ENCODE data around the gene IGSF11. TPM values are rescaled to one million over a fixed set of nuclear protein-coding genes. Genes with fewer than 3 reads are reported as not detected.

The IGSF11 gene
- total RNA-seq, 1 donor from 2014 or later, result not detected

DNA sequence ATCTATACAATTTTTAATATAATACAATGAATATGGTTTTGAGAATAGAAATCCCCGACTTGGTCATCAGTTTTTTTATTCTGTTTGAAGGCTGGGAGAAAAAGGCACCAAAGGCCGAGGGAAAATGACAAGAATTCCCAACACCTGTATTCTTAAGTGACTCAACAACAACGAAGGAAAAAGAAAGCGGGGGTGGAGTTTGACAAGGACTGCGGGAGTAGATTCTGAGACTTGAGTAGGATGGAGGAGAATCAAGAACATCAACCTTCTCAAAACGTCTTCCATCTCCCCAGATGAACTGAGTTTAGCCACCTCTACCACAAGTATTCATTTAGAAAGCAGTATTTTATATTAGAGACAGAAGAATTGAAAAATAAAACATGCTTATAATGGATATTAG, 107.2 kb downstream of the IGSF11 start:
- no peak for DNase-seq (ENCODE audit: low read depth)
- H3K4me3 ChIP-seq (ENCODE audit: low read depth, low read length), result no peak overlapping the region
- TF ChIP-seq, protein P1, sequence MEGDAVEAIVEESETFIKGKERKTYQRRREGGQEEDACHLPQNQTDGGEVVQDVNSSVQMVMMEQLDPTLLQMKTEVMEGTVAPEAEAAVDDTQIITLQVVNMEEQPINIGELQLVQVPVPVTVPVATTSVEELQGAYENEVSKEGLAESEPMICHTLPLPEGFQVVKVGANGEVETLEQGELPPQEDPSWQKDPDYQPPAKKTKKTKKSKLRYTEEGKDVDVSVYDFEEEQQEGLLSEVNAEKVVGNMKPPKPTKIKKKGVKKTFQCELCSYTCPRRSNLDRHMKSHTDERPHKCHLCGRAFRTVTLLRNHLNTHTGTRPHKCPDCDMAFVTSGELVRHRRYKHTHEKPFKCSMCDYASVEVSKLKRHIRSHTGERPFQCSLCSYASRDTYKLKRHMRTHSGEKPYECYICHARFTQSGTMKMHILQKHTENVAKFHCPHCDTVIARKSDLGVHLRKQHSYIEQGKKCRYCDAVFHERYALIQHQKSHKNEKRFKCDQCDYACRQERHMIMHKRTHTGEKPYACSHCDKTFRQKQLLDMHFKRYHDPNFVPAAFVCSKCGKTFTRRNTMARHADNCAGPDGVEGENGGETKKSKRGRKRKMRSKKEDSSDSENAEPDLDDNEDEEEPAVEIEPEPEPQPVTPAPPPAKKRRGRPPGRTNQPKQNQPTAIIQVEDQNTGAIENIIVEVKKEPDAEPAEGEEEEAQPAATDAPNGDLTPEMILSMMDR (conservative IDR thresholded peaks at IDR 0.05; ENCODE audit: low read depth, low read length), result no peak

DNA sequence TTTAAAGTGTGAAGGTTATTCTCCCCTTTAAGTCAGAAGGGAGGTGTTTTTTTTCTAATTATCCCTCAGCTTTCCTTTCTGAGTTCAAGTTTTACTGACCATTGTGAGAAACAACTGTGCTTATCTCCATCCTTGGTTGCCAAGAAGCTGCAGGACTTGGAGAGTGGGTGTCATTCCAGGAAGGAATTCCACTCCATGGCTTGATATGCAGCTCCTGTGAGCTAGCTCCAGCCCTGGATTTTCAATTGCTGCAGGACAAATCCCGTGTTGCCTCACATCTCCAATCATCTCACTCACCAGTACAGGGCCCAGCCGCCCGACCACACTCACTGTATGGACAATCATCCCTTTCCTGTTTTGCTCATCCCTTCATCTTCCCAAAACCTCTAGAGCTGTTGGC, 122.5 kb downstream of the IGSF11 start:
- TF ChIP-seq, protein P1 (conservative IDR thresholded peaks at IDR 0.05; ENCODE audit: low read depth, low read length), result no peak
- DNase-seq (ENCODE audit: low read depth), result no peak
- H3K4me3 ChIP-seq (ENCODE audit: low read depth, low read length), result no peak overlapping the region

DNA sequence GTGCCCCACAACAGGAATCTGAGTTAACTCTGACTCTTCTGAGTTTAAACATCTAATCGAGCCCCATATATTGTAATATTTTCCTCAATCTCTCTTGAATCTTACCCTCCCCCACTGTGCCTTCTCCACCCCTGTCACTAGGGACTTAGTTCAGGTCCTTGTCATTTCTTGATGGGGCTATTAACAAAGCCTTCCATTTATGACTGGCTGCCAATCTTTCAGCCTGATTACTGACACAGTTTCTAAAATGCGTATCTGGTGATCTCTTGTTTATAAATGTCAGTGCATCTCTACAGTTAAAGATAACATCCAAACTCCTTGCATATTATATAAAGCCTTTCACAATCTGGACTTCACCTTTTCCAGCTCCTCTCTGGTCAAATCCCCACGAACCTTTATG, 124.3 kb downstream of the IGSF11 start:
- TF ChIP-seq, protein P1 (conservative IDR thresholded peaks at IDR 0.05; ENCODE audit: low read depth, low read length), result no peak
- no peak overlapping the region for H3K4me3 ChIP-seq (ENCODE audit: low read depth, low read length)

DNA sequence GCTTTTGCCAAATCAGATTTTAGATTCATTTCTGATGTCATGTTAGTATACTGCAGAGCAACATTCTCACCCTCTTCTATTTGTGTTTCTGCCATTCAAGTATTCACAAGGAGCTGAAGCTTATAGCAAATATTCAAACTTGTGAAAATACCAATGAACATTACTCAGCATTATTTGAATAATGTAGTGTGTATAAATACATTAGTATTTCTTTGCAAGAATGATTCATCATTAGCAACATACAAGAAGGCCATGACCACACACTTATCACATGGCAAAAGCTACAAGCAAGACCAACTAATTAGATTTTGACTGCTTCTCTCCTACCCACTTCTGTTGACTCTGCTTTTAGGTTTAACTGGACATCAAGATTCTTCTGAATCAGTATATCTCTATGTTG, 124.9 kb downstream of the IGSF11 start:
- TF ChIP-seq, protein P1 (conservative IDR thresholded peaks at IDR 0.05; ENCODE audit: low read depth, low read length), result no peak
- DNase-seq (ENCODE audit: low read depth), result no peak
- no peak overlapping the region for H3K4me3 ChIP-seq (ENCODE audit: low read depth, low read length)

More for the DNA sequence above, 124.3 kb downstream of the IGSF11 start:
- no peak for DNase-seq (ENCODE audit: low read depth)

DNA sequence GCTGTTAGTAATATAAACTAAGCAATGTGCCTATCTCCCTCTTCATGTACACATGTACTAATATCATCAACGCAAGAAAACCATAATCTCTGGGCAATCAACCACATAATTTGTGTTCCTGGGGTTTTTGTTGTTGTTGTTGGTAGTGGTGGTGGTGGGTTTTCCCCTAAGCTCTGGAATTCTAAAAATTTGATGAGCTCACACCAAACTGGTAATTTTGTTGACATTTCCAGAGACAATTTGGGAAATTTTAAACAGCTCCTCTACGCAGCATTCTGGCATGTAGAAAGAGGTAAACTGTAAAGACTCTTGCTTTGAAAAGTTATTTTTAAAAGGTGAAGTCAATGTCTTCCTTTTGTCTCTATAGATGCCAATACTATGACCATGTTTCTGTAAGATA, 126.7 kb downstream of the IGSF11 start:
- no peak overlapping the region for H3K4me3 ChIP-seq (ENCODE audit: low read depth, low read length)
- no peak for DNase-seq (ENCODE audit: low read depth)
- TF ChIP-seq, protein P1 (conservative IDR thresholded peaks at IDR 0.05; ENCODE audit: low read depth, low read length), result no peak

DNA sequence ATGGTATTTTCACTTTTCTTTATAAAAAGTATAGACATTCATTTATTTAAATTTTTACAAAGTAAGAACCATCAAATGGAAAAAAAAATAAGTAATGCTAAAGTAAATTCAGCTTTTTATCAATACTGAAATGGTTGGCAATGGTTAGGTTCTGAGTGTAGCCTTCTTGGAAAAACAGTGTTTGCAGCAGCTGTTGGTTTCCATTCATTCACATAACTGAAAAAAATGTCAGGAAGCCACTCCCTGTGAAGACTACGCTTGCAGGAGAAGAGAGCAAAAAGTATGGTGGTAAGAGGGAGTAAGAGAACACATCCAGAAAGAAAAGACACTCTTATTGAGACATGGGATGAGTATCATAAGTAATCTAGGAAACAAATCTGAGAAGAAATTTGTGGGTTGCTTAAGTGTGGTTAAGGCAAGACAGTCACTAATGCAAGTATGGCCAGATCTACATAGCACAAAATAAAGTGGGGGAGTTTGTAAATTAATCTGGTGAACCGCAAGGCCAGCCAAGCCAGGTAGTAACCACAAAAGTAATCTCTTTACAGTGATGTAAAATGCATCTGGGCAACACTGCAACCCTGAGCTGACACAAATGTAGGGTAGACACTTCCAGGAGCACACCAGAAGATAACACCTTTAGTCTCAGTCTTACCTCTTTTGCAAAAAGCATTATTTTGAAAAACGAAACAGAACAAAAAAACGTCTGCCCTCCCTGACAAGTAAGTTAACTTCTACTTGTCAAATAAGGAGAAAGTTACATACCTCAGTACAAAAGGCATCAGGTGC, 133.7 kb downstream of the IGSF11 start:
- TF ChIP-seq, protein P1 (conservative IDR thresholded peaks at IDR 0.05; ENCODE audit: low read depth, low read length), result no peak
- DNase-seq (ENCODE audit: low read depth), result no peak

DNA sequence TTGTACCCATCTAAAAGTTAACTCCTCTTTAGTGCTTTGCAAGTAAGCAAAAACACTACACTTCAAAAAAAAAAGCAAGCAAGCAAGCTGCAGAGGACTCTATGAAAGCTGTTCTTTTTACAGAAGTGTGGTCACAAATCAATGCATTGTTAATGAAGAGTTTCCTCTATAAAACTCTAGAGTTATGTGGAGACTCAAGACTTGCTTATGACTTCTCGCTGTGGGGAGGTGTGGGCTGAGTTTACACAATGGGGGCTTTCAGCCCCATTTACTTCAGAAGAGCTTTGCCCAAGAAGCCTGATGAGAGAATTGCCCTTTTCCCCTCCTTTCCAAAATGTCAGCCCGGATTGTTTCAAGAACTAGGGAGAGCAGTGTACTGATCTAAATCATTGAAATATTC, 144.4 kb downstream of the IGSF11 start:
- DNase-seq (ENCODE audit: low read depth), result no peak
- TF ChIP-seq, protein P1 (conservative IDR thresholded peaks at IDR 0.05; ENCODE audit: low read depth, low read length), result no peak
- no peak overlapping the region for H3K4me3 ChIP-seq (ENCODE audit: low read depth, low read length)

More for the DNA sequence above, 133.7 kb downstream of the IGSF11 start:
- no peak overlapping the region for H3K4me3 ChIP-seq (ENCODE audit: low read depth, low read length)
